Lower lobe of right lung (tissue), 2 donors: ENCODE results near the gene MYOF. TPM values are rescaled to one million over a fixed set of nuclear protein-coding genes. Genes with fewer than 3 reads are reported as not detected.

Experiments used
- ATAC-seq, 2 donors: fragments of 200-7000 bp; cut with Tn5 transposase; one replicate each; pipeline ENCODE4 v1.9.1; 2020 to 2022; ENCODE audit warnings: mild to moderate bottlenecking in 2 of 2, moderate library complexity in 2 of 2
- DNase-seq: peaks from one replicate; pipeline ENCODE4 v3.0.0-alpha.2; 2020
- H3K27ac ChIP-seq: fragments of 200-600 bp; one replicate; pipeline ENCODE4 v1.8.0; 2022
- H3K27me3 ChIP-seq: fragments of 200-600 bp; one replicate; pipeline ENCODE4 v1.8.0; 2022; ENCODE audit warnings: low read depth
- H3K36me3 ChIP-seq: fragments of 200-600 bp; one replicate; pipeline ENCODE4 v1.8.0; 2022; ENCODE audit warnings: mild to moderate bottlenecking
- H3K4me1 ChIP-seq: fragments of 200-600 bp; one replicate; pipeline ENCODE4 v1.8.0; 2022
- H3K4me3 ChIP-seq: fragments of 200-600 bp; one replicate; pipeline ENCODE4 v1.8.0; 2022; ENCODE audit warnings: mild to moderate bottlenecking
- H3K9me3 ChIP-seq: fragments of 200-600 bp; one replicate; pipeline ENCODE4 v1.8.0; 2022
- intact Hi-C: fragments of 100-400 bp; cut with DNase I; formaldehyde crosslinking; loops from one replicate; pipeline ENCODE4 v1.11.0; 2022
- total RNA-seq: library from RNA; stranded (reverse); fragmentation: NEBNext Ultra II Directional; extraction: Animal tissue kit (Norgen Biotek cat#: 25700); gene quantifications from one replicate; pipeline ENCODE4 v1.2.1, GENCODE V29; 2021
- TF ChIP-seq, protein P1 (sequence below): fragments of 200-600 bp; IDR thresholded peaks from one replicate; pipeline ENCODE4 v1.8.0; 2022; ENCODE audit warnings: antibody characterized with exemption, mild to moderate bottlenecking
- donor health status: DM: no; HTN: yes; CAD: no; lungs with severe emphysema.

The MYOF gene
- total RNA-seq, 1 donor from 2014 or later: 127 TPM

DNA sequence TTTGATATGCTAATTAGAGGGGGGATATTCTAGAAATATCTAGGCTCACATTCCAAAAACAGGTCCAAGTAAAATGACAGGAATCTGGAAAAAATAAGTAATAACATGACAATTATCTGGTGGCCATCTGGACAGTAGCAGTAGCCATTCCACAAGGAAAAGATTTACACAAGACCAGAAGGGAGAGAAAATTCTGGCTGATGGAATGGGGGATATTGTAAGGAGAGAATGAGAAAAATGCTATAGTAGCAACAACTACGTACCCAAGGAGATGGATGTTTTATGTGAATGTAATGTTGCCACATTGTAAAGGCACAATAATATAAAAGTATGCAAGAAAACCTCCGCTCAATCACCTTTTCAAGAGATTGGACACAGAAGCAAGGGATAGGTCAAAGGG lies 5.4 kb downstream of the MYOF start:
- Histone ChIP-seq H3K36me3 (no peaks in the 10 kb centered on the region), H3K4me1 (peaks cover 74% of the 10 kb centered on the region), H3K27ac (peak overlapping the region; percentile 64), H3K4me3 (no peak overlapping the region), H3K9me3 (no peaks in the 10 kb centered on the region), H3K27me3 (no peaks in the 10 kb centered on the region)
- DNase-seq (no peak), ATAC-seq (no peak)
- intact Hi-C loops: no loop called here
- TF ChIP-seq, protein P1, sequence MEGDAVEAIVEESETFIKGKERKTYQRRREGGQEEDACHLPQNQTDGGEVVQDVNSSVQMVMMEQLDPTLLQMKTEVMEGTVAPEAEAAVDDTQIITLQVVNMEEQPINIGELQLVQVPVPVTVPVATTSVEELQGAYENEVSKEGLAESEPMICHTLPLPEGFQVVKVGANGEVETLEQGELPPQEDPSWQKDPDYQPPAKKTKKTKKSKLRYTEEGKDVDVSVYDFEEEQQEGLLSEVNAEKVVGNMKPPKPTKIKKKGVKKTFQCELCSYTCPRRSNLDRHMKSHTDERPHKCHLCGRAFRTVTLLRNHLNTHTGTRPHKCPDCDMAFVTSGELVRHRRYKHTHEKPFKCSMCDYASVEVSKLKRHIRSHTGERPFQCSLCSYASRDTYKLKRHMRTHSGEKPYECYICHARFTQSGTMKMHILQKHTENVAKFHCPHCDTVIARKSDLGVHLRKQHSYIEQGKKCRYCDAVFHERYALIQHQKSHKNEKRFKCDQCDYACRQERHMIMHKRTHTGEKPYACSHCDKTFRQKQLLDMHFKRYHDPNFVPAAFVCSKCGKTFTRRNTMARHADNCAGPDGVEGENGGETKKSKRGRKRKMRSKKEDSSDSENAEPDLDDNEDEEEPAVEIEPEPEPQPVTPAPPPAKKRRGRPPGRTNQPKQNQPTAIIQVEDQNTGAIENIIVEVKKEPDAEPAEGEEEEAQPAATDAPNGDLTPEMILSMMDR: no peak

DNA sequence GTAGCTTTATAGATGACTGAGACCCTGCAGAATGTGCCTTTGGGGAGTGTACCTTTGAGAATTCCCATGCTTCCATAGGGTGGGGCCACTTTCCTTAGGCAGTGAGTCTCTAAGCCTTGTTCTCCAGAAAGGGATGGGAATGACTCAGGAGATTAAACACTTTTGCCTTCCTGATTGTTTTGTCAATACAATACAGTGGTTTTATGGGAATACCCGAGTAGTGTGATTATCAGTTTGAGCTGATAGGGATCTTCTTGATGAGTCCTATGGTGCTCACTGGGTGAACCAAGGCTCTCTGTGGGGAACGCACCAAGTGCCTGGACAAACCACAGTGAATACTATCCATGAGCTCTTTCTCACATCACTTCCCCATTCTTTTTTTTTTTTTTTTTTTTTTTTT lies 6.3 kb downstream of the MYOF start:
- no peaks in the 10 kb centered on the region for H3K36me3 ChIP-seq
- H3K4me3 ChIP-seq: no peak overlapping the region
- DNase-seq (no peak), ATAC-seq (peak; percentile 73 to 83)
- no peaks in the 10 kb centered on the region for H3K27me3 ChIP-seq
- H3K27ac ChIP-seq: peak overlapping the region; percentile 64
- intact Hi-C loops: no loop called here
- TF ChIP-seq, protein P1: no peak
- no peaks in the 10 kb centered on the region for H3K9me3 ChIP-seq
- H3K4me1 ChIP-seq: peaks cover 82% of the 10 kb centered on the region

DNA sequence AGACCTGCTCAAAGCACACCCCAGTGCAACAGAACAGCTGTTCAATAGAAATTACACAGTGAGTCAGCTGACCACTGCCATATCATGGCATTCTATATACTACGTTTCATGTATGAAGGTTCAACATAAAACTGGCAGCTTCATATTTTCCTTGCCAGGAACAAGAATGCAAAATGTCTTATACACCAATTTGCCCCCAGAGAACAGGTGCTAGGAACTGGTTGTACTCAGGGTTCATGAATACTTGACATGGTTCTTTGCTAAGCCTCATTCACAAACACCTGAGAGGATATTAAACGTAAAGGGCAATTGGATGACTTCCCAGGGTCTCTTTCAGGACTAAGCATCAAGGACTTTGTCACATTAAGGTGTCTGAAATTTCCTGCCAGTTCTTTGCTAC lies 6.9 kb downstream of the MYOF start:
- TF ChIP-seq, protein P1: no peak
- no peaks in the 10 kb centered on the region for H3K9me3 ChIP-seq
- H3K27ac ChIP-seq: peak overlapping the region; percentile 64
- no peaks in the 10 kb centered on the region for H3K36me3 ChIP-seq
- no peak for DNase-seq
- peak; percentile 47 to 58 for ATAC-seq
- intact Hi-C loops: no loop called here
- H3K4me3 ChIP-seq: no peak overlapping the region
- no peaks in the 10 kb centered on the region for H3K27me3 ChIP-seq
- peaks cover 85% of the 10 kb centered on the region for H3K4me1 ChIP-seq

- Histone ChIP-seq H3K36me3 (peaks cover 10% of the 10 kb centered on the region), H3K9me3 (no peaks in the 10 kb centered on the region), H3K27me3 (no peaks in the 10 kb centered on the region), H3K4me3 (no peak overlapping the region), H3K4me1 (peaks cover 75% of the 10 kb centered on the region), H3K27ac (peak overlapping the region; percentile 56)
- ATAC-seq (no peak), DNase-seq (no peak)
- intact Hi-C loops: no loop called here
- TF ChIP-seq, protein P1: no peak
These were observed 8.2 kb downstream of the MYOF start for GRCh38 chr10:93473804-93474472.

GRCh38 chr10:93473161-93473560 lies 9.0 kb downstream of the MYOF start:
- peaks cover 79% of the 10 kb centered on the region for H3K4me1 ChIP-seq
- no peak for DNase-seq
- H3K36me3 ChIP-seq: peaks cover 10% of the 10 kb centered on the region
- no peaks in the 10 kb centered on the region for H3K27me3 ChIP-seq
- no peaks in the 10 kb centered on the region for H3K9me3 ChIP-seq
- H3K4me3 ChIP-seq: no peak overlapping the region
- peak overlapping the region; percentile 56 for H3K27ac ChIP-seq
- ATAC-seq: no peak
- intact Hi-C loops: no loop called here
- TF ChIP-seq, protein P1: no peak
